GM23338 (cell line): ENCODE data around the gene ST8SIA1.

Experiments
- CREB1 ChIP-seq: fragments of 250-450 bp; sonication (Bioruptor Pico); IDR thresholded peaks from 2 replicates; pipeline ENCODE4 v1.5.0; 2020; ENCODE audit warnings: low read depth, mild to moderate bottlenecking, moderate library complexity
- CTCF ChIP-seq, 2 experiments: fragments of 200-600 bp in 1 of 2; sonication (generic) in 1 of 2; conservative IDR thresholded peaks; 2 replicates each; pipeline versions ENCODE4 v1.5.1 to v1.6.1; 2016 to 2017; ENCODE audit warnings: antibody characterized with exemption in 2 of 2, low read depth in 2 of 2, mild to moderate bottlenecking in 2 of 2, moderate library complexity in 1 of 2
- ETS1 ChIP-seq: IDR thresholded peaks from 2 replicates; pipeline ENCODE4 v1.6.1; 2016; ENCODE audit warnings: antibody characterized with exemption
- EZH2 ChIP-seq: fragments of 200-600 bp; sonication (generic); IDR thresholded peaks from one replicate; pipeline ENCODE4 v1.8.0; 2017; ENCODE audit warnings: antibody characterized with exemption, mild to moderate bottlenecking, low read depth; ENCODE audit not compliant: unreplicated experiment
- EZH2phosphoT487 ChIP-seq: fragments of 200-600 bp; sonication (generic); IDR thresholded peaks from one replicate; pipeline ENCODE4 v1.8.1; 2018; ENCODE audit warnings: antibody characterized with exemption; ENCODE audit not compliant: unreplicated experiment
- JUNB ChIP-seq: IDR thresholded peaks from one replicate; pipeline ENCODE4 v1.6.1; 2016; ENCODE audit warnings: antibody characterized with exemption; ENCODE audit not compliant: unreplicated experiment
- NANOG ChIP-seq: IDR thresholded peaks from 2 replicates; pipeline ENCODE4 v1.6.1; 2016; ENCODE audit warnings: antibody characterized with exemption, borderline replicate concordance
- POLR2AphosphoS5 ChIP-seq: IDR thresholded peaks from 2 replicates; pipeline ENCODE4 v1.6.1; 2016; ENCODE audit warnings: antibody characterized with exemption, low read depth
- REST ChIP-seq: IDR thresholded peaks from one replicate; pipeline ENCODE4 v1.6.1; 2018; ENCODE audit warnings: antibody characterized with exemption; ENCODE audit not compliant: unreplicated experiment
- STAT1 ChIP-seq: IDR thresholded peaks from one replicate; pipeline ENCODE4 v1.6.1; 2016; ENCODE audit warnings: antibody characterized with exemption; ENCODE audit not compliant: unreplicated experiment
- ZNF114 ChIP-seq: fragments of 250-450 bp; sonication (Bioruptor Pico); IDR thresholded peaks from 2 replicates; pipeline ENCODE4 v1.5.0; 2020; ENCODE audit warnings: mild to moderate bottlenecking, moderate library complexity
- ZNF331 ChIP-seq: fragments of 250-450 bp; sonication (Bioruptor Pico); IDR thresholded peaks from 2 replicates; pipeline ENCODE4 v1.5.0; 2020; ENCODE audit warnings: low read depth, mild to moderate bottlenecking, moderate library complexity
- ZNF462 ChIP-seq: fragments of 250-450 bp; sonication (Bioruptor Pico); IDR thresholded peaks from 2 replicates; pipeline ENCODE4 v1.5.0; 2020; ENCODE audit warnings: mild to moderate bottlenecking, moderate library complexity

GRCh38 chr12:22163594-22163993, 170.9 kb downstream of the ST8SIA1 start:
- TF ChIP-seq CTCF (conservative IDR thresholded peaks at IDR 0.05; ENCODE audit: low read depth in 2 of 2) (no peak), EZH2 (no peak), POLR2AphosphoS5 (no peak), ZNF331 (CRISPR knock-in tag) (no peak), REST (no peak), EZH2phosphoT487 (no peak), NANOG (no peak), ZNF114 (CRISPR knock-in tag) (no peak), JUNB (no peak), CREB1 (CRISPR knock-in tag) (no peak), ETS1 (no peak), STAT1 (no peak), ZNF462 (CRISPR knock-in tag) (no peak)
